Right ventricle myocardium inferior (tissue), 1 donor: ENCODE measurements around the gene CDKN2A. TPM values are rescaled to one million over a fixed set of nuclear protein-coding genes. Genes with fewer than 3 reads are reported as not detected.
"Not testable (repeated sequence)": the region's sequence is repeated elsewhere in the genome, so short reads cannot be mapped to it uniquely, and the experiment has no call there.

Source experiments
- ATAC-seq: fragments of 200-7000 bp; cut with Tn5 transposase; one replicate; pipeline ENCODE4 v1.9.1; 2020; ENCODE audit warnings: mild to moderate bottlenecking, moderate library complexity
- DNase-seq: peaks from one replicate; pipeline ENCODE4 v3.0.0; 2021; ENCODE audit errors: missing footprints
- intact Hi-C: fragments of 100-400 bp; cut with DNase I; formaldehyde crosslinking; loops from one replicate; pipeline ENCODE4 v1.11.0; 2022
- total RNA-seq: library from RNA; stranded (reverse); fragmentation: NEBNext Ultra II Directional; extraction: Animal tissue kit (Norgen Biotek cat#: 25700); gene quantifications from one replicate; pipeline ENCODE4 v1.2.1, GENCODE V29; 2021
- donor health status: DM: no; HTN: yes; CAD: no; lungs with severe emphysema.

CDKN2A gene
- total RNA-seq, 1 donor from 2014 or later = 0.49 TPM

DNA sequence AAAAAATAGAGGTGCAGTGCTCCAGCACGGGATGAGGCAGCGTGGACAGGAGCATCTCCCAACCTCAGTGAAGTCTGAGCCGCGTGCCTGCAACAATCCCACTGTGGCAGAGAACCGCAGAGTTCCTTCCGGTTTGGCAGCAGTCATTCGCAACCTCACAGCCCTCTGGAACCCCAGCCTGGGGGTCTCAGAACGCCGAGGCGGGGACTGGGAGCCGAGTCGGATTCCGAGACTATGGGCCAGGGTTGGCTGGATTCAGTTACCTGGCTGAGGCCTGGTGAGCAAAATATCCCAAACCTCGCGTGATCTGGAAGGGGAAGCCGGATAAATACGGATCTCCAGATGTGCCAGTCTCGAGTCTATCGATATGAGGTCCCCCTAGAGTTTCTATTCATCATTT lies 27.0 kb downstream of the CDKN2A start:
- ATAC-seq (no peak), DNase-seq (no peak)
- intact Hi-C loops = no loop called here

DNA sequence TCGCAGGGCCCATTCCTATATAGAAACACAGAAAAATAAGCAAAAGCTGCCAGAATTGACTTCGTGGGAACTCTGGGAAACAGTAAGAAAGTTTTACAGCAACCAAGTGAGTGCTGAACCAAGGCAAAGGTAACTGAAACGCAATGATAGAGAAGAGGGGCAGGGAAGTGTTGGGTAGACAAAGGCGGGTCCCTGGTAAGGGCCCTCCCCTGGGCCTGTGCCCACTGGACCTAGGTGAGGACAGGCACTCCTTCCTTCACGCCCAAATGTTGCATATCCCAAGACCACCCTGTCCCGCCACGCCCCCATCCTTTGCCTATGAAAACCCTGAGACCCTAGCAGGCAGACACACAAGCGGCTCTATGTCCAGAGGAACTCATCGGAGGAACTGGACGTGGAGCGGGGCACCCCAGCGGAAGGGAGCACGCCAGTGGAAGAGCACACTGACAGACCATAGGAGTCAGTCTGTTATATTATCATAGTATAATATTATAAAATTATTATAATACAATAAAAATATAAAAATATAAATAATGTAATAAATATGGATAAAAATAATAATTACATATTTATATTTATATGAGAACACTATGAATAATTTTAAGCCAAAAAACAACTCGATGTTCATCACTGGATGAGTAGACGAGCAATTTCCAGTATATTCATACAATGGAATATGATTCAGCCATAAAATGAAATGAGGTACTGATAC lies 27.9 kb downstream of the CDKN2A start:
- intact Hi-C loops = no loop called here
- DNase-seq = no peak
- ATAC-seq = no peak

DNA sequence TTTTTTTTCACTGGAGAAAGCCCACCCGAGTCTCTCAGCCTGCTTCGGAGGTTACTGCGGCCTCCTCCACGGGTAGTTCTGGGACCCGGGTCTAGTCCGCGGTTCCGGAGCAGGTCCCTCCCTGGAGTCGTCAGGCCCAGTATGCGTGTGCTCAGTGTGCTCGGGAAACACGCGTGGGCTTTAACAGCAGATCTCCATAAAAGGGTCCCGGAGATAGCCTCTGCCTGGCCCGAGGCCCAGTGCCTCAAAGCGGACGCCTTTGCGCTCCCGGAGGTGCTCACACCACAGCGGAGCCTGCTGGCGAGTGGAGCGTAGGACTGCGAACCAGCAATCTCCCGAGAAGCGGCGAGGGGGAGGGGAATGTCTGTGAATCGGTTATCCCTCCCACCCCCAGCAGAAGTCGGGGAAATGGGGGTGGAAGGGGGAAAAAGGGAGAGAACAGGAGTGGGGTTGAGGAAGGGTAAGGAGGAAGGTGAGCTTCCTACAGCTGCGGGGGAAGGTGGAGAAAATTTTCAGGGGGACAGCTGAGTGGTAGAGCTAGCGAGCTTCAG lies 28.7 kb downstream of the CDKN2A start:
- intact Hi-C loops = no loop called here
- DNase-seq (no peak), ATAC-seq (no peak)

DNA sequence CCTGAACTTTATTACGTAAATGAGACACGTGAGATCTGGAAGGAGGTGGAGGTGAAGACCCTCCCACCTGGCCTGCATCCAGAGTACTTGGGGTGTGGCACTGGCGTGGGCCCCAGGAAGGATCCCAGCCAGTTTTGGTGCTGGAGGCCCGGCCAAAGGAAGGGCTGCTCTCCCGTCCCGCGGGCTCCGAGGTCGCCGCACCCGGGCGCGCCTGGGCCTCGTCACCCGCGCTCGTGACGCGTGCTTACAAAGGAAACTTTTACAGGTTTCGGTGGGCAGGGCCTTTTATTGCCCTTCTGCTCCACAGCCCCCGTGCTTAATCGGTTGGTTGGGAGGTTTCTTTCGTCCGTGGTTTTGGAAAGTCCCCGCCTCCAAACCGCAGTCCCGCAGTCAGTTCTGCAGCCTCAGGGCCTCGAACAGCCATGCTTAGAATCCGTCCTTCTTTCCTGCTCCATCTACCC lies 29.2 kb downstream of the CDKN2A start:
- intact Hi-C loops = no loop called here
- DNase-seq (no peak), ATAC-seq (no peak)

DNA sequence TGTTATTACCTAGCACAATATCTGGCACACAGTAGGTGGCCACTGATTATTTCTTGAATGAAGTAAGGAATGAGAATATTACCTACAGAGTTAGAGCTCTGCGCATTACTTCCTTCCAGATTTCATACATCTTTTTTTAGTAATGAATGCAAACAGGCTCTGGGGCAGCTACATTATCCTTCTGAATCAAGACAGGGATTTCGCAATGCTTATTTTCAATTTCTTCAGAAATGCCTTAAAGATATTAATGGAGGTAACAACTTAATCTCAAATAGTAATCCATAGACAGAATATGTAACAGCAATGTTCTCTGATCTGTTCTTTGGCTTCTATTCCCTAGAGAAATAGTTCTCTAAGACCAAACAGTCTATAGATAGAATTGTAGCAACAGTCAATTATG lies 32.6 kb downstream of the CDKN2A start:
- intact Hi-C loops = no loop called here
- no peak for ATAC-seq
- no peak for DNase-seq

DNA sequence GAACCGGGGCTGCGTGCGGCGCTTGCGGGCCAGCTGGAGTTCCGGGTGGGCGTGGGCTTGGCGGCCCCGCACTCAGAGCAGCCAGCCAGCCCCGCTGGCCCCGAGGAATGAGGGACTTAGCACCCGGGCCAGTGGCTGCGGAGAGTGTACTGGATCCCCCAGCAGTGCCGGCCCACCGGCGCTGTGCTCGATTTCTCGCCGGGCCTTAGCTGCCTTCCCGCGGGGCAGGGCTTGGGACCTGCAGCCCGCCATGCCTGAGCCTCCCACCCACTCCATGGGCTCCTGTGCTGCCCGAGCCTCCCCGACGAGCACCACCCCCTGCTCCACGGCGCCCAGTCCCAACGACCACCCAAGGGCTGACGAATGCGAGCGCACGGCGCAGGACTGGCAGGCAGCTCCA lies 34.9 kb downstream of the CDKN2A start:
- ATAC-seq, intact Hi-C loops, DNase-seq: not testable (repeated sequence)

DNA sequence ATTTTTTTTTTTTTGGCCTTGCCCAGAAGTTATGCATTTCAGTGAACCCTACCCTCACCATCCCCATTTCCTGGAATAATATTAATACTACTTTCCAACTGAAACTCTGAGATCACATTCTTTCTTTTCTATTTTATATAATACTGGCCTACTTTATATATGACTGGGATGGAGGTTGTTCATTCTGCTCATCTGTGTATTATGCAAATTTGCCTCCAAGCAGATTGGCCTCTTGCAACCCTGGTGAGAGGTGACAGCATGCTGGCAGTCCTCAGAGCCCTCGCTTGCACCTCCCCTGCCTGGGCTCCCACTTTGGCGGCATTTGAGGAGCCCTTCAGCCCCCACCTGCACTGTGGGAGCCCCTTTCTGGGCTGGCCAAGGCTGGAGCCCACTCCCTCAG lies 35.4 kb downstream of the CDKN2A start:
- intact Hi-C loops = no loop called here
- ATAC-seq (no peak), DNase-seq (no peak)

DNA sequence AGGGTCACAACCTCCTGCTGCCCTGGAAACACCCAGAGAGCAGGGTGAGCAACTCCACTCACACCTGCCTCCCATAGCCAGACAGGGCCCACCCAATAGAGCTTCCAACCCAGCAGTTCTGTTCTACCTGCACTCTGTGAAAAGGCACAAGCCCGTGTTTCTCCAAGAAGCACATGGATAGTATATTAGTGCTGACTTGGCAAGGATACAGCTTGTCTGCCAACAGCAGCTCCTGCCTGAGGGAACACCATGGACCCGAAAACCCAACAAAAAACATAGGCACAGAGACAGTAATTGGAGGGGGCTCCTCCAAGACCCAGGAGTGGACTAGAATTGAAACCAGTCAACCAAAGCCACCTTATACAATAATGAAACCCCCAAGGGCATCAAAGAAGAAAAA lies 48.6 kb downstream of the CDKN2A start:
- DNase-seq = no peak
- no peak for ATAC-seq
- intact Hi-C loops = no loop called here

DNA sequence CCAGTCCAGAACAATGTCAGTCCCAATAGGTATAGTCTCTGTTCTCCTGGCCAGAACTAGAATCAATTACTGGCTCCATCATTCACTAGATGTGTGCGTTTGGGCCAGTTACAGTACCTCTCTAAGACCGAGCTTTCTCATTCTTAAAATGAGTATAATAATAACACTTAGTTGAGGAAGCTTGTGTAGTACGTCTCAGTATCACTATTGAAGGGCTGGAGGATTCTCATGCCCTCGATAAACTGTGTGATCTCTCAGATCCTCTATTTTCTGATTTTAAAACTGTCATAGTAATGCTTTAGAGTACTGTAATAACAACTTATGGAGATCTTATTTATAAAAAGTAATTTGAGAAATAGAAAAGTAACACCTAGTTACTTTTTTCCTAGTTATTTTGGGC lies 50.7 kb downstream of the CDKN2A start:
- ATAC-seq = no peak
- intact Hi-C loops = no loop called here
- no peak for DNase-seq

DNA sequence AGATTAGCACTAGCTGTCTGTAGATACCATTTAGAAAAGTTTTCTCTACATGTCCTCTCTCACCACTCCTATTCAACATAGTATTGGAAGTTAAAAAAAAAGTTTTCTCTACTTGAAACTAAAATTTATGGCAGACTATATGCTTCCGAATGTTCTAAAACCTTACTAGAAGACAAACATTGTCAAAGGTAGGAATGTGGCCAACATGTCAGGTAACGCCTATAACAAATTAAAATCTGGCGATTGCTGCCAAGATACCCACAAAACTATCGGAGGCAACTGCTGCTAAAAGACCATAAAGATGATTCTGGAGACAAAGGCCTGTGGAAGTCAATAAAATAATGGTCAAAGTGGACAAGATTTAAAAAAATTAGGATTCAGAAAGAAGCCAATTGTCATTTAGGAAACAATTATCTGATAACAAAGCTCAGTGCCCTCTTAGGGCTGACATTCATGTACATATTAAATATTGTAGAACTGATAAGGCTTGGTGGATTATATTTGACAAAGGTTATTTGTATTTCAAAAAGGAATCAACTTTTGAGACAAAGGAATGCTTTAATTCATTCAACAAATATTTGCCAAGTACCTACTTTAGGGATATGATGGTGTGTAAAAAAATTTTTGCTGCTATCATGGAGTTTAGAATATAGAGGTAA lies 52.7 kb downstream of the CDKN2A start:
- DNase-seq (no peak), ATAC-seq (no peak)
- intact Hi-C loops = no loop called here

DNA sequence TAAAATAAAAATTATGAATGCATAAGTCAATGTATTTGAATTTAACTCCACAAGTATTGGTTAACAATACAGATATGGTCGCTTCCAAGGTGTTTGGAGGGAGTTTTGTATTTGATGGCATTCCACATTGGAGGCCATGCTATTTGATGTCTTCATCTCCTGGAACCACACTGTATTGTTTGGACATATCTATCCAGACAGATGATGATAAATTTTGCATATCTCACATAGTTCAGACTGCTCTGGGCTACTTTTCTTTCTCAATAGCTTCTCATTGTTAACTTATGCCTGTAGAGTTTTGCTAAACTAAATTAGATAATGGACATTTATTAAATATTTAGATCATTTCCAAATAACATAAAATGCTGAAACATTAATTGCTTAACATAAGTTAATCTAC lies 58.0 kb downstream of the CDKN2A start:
- ATAC-seq (no peak), DNase-seq (no peak)
- intact Hi-C loops = no loop called here

DNA sequence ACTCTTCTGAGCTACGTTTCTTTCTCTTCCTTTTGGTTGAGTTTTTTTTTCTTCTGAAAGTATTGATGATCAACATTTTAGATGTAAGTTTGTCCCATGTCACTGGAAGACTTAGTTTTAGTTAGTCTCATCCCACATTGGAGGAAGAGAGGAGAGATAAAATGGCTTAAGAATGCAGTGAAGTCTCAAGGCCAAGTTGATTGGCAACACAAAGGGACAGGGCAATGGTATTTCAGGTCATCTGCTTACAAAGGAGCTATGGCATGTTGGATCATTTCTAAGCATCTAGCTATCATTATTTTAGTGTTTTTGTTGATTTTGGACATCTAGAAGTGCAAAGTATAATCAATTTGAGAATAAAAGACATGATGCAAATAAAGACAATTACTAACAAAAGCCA lies 58.6 kb downstream of the CDKN2A start:
- no peak for ATAC-seq
- no peak for DNase-seq
- intact Hi-C loops = no loop called here

DNA sequence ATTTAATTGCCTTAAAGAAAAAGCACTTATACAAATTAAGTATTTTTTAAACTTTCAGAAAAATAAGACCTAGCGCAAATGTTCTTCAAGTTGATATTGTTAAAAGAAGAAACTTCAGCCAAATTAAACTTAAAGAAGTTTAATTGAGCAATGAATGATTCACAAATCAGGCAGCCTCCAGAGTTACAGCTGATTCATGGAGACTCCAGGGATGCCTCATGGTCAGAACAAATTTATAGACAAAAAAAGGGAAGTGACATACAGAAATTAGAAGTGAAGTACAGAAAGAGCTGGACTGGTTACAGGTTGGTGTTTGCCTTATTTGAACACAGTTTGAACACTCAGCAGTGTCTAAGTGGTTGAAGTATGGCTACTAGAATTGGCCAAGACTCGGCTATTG lies 60.3 kb downstream of the CDKN2A start:
- DNase-seq = no peak
- intact Hi-C loops = no loop called here
- no peak for ATAC-seq

DNA sequence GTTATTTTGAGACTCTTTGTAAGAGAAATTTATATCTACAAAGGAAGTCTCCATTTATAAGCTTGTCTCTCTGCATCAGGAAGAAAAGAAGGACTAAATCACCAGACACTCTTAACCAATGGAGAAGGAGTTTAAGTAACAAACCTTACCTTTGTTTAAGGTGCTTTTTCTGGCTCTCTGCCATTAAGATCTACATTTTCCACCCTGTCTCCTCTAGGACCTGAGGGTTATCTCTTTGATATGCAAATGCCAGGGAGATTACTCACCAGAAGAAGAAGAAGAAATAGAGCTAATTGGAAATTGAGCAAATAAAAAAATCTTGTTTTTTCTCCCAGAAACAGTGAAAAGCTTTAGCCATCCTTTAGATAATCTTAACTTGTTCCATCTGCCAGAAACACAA lies 60.9 kb downstream of the CDKN2A start:
- ATAC-seq (no peak), DNase-seq (no peak)
- intact Hi-C loops = no loop called here

DNA sequence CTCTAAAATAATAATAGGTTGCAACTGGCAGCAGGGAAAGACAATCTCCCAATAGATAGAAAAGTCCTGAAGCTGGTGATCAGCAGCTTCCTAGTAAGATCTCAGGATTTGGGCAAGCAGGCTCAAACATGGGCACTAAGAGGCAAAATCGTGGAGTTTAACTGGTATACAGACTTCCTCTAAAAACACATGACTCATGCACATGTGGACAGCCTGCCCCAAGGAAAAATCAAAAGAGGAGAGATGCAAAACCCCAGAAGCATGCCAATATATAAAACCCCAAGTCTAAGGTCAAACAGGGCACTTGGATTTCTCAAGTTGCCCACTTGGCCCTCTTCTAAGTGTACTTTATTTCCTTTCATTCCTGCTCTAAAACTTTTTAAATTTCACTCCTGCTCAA lies 62.8 kb downstream of the CDKN2A start:
- intact Hi-C loops = no loop called here
- ATAC-seq (no peak), DNase-seq (no peak)

DNA sequence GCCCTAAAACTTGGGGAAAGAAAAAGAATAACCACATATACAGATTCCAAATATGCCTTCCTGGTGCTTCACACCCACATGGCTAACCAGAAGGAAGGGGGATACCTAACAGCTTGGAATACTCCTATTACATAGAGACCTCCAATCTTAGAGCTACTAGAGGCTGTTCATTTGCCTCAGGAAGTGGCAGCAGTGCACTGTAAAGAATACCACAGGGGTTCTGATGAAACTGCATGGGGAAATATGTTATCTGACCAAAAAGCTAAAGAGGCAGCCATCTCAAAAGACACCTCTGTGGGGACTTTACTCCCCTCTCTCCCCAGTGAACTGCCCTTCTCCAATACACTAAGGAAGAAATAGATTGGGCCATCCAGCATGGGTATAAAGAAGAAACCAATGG lies 66.4 kb downstream of the CDKN2A start:
- intact Hi-C loops = no loop called here
- no peak for ATAC-seq

DNA sequence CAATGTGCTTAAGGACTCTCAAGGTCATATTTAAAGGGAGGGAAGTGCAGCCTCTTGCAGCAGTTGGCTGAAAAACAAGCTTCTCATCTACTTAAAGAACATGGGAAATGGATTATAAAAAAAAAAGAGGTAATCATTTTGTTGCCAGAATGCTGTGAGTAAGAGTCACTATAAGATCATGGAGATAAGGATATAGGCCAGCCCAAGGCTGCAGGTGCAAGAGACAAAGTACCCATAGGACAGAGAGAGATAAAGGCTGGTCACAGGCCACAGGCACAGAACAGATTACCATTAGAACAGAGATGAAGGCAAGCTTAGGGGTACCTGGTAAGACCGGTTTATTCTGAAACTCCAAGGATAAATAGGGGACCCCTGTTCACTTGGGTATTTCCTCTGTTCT lies 70.5 kb downstream of the CDKN2A start:
- intact Hi-C loops = no loop called here
- DNase-seq = no peak
- no peak for ATAC-seq

More for the DNA sequence above, 66.4 kb downstream of the CDKN2A start:
- no peak for DNase-seq

DNA sequence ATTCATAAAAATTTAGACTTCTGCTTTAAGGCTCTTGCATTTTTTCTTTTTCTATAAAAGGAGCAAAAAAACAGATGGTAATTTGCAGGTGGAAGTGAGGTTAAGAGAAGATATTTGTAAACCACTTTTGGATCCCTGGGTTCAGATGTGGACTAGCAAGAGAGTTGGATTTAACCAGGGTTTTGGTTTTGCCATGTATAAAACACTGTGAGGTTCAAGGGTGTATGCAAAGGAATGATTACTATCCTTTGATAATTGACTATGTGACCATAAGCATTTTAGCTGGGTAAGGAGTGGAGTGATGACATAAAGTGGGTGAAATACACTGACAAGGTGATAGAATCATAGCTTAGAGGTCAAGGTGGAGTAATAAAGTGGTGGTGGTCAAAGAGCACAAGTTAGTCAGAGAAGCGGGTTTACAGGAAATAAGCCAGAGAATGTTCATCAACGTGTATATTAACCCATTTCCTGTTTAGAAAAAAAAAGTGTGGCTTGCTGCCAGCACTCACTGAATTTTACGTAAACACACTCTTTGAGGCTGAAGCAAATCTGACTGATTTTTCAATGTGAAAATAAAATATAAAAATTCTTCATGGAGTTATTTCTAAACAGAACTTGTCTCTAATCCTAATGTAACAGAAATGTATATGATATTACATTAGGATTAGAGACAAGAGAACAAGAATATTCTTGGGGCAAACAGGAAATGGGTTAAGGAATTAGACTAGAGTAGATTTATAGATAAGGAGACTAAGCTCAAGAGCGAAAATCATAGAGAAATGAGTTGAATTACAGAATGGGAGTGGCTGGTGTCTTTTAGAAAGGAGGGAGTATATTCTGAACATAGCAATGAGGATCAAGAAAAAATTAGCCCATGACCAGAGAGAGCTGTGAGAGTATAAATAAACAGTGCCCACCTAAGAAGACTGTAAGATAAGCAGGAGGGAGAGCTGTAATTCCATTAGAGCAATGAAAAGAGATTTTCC lies 74.5 kb downstream of the CDKN2A start:
- no peak for ATAC-seq
- no peak for DNase-seq
- intact Hi-C loops = no loop called here
